GM19455 (cell line): Measurements from ENCODE around the gene BMERB1.
"Not testable (repeated sequence)": the region's sequence is repeated elsewhere in the genome, so short reads cannot be mapped to it uniquely, and the experiment has no call there.

ENCODE experiments used
- ATAC-seq: cut with Tn5 transposase; IDR thresholded peaks from one replicate; pipeline ENCODE4 v1.9.1; 2021; ENCODE audit not compliant: unreplicated experiment

The BMERB1 gene

GRCh38 chr16:15519790-15520189 is 85.4 kb downstream of the BMERB1 start:
- ATAC-seq: no peak

- ATAC-seq: no peak
These were observed 87.0 kb downstream of the BMERB1 start for GRCh38 chr16:15521390-15521757.

- ATAC-seq: no peak
These were observed 87.5 kb downstream of the BMERB1 start for GRCh38 chr16:15521758-15522509.

- ATAC-seq: no peak
These were observed 88.7 kb downstream of the BMERB1 start for GRCh38 chr16:15523092-15523541.

- ATAC-seq: no peak
These were observed 89.6 kb downstream of the BMERB1 start for GRCh38 chr16:15523939-15524338.

GRCh38 chr16:15524966-15525365 is 90.6 kb downstream of the BMERB1 start:
- ATAC-seq: no peak

GRCh38 chr16:15526097-15526496 is 91.7 kb downstream of the BMERB1 start:
- no peak for ATAC-seq

- ATAC-seq: no peak
These were observed 92.3 kb downstream of the BMERB1 start for GRCh38 chr16:15526731-15527130.

- no peak for ATAC-seq
These were observed 95.3 kb downstream of the BMERB1 start for GRCh38 chr16:15529673-15530072.

- ATAC-seq: no peak
These were observed 95.7 kb downstream of the BMERB1 start for GRCh38 chr16:15530085-15530484.

GRCh38 chr16:15532825-15533224 is 98.4 kb downstream of the BMERB1 start:
- no peak for ATAC-seq

GRCh38 chr16:15533386-15533785 is 99.0 kb downstream of the BMERB1 start:
- ATAC-seq: no peak

- no peak for ATAC-seq
These were observed 101.4 kb downstream of the BMERB1 start for GRCh38 chr16:15535772-15536171.

GRCh38 chr16:15536843-15537242 is 102.5 kb downstream of the BMERB1 start:
- no peak for ATAC-seq

- no peak for ATAC-seq
These were observed 104.1 kb downstream of the BMERB1 start for GRCh38 chr16:15538507-15538906.

- no peak for ATAC-seq
These were observed 104.8 kb downstream of the BMERB1 start for GRCh38 chr16:15539197-15539596.

- ATAC-seq: no peak
These were observed 107.9 kb downstream of the BMERB1 start for GRCh38 chr16:15542261-15542660.

- ATAC-seq: no peak
These were observed 108.5 kb downstream of the BMERB1 start for GRCh38 chr16:15542734-15543347.

- ATAC-seq: no peak
These were observed 110.0 kb downstream of the BMERB1 start for GRCh38 chr16:15544405-15544804.

- ATAC-seq: no peak
These were observed 111.2 kb downstream of the BMERB1 start for GRCh38 chr16:15545544-15545943.

- not testable (repeated sequence) for ATAC-seq
These were observed 112.8 kb downstream of the BMERB1 start for GRCh38 chr16:15547072-15547767.

GRCh38 chr16:15547768-15548096 is 113.3 kb downstream of the BMERB1 start:
- ATAC-seq: no peak
